Neural progenitor cell (in vitro differentiated cells): Measurements from ENCODE around the gene RELL2. TPM values are rescaled to one million over a fixed set of nuclear protein-coding genes. Genes with fewer than 3 reads are reported as not detected.

Source experiments
- DNase-seq: peaks from one replicate; pipeline ENCODE4 v3.0.0-alpha.2; 2016; ENCODE audit warnings: low spot score
- H2AFZ ChIP-seq: fragments of 200-600 bp; sonication (generic); replicated peaks from 2 replicates; pipeline ENCODE4 v1.6.1; 2016; ENCODE audit warnings: antibody characterized with exemption
- H3F3A ChIP-seq: fragments of 200-600 bp; sonication (generic); 2 replicates; pipeline ENCODE4 v1.6.1; 2016; ENCODE audit warnings: antibody characterized with exemption, low read depth
- H3K27ac ChIP-seq: fragments of 200-600 bp; sonication (generic); 2 replicates; pipeline ENCODE4 v1.5.1; 2016; ENCODE audit warnings: mild to moderate bottlenecking
- H3K27me3 ChIP-seq: fragments of 200-600 bp; sonication (generic); 2 replicates; pipeline ENCODE4 v1.6.1; 2016; ENCODE audit warnings: mild to moderate bottlenecking, moderate library complexity
- H3K36me3 ChIP-seq: fragments of 200-600 bp; sonication (generic); 2 replicates; pipeline ENCODE4 v1.5.1; 2016
- H3K4me1 ChIP-seq: fragments of 200-600 bp; sonication (generic); 2 replicates; pipeline ENCODE4 v1.6.1; 2016; ENCODE audit warnings: mixed run types
- H3K4me2 ChIP-seq: fragments of 200-600 bp; sonication (generic); 2 replicates; pipeline ENCODE4 v1.6.1; 2016
- H3K4me3 ChIP-seq: fragments of 200-600 bp; sonication (generic); 2 replicates; pipeline ENCODE4 v1.5.1; 2016
- H3K79me2 ChIP-seq: fragments of 200-600 bp; sonication (generic); 2 replicates; pipeline ENCODE4 v1.6.1; 2016; ENCODE audit warnings: low read depth
- H3K9ac ChIP-seq: fragments of 200-600 bp; sonication (generic); 2 replicates; pipeline ENCODE4 v1.6.1; 2016
- H3K9me3 ChIP-seq: fragments of 200-600 bp; sonication (generic); 2 replicates; pipeline ENCODE4 v1.5.1; 2016; ENCODE audit warnings: low read depth
- H4K20me1 ChIP-seq: fragments of 200-600 bp; sonication (generic); 2 replicates; pipeline ENCODE4 v1.6.1; 2016; ENCODE audit warnings: low read depth
- H3K27ac Mint-ChIP-seq: 3 replicates; pipeline ENCODE4 v1.8.0; 2021; ENCODE audit warnings: mixed read lengths
- H3K27me3 Mint-ChIP-seq: 2 replicates; pipeline ENCODE4 v1.8.0; 2022; ENCODE audit warnings: low read depth, mild to moderate bottlenecking, inconsistent platforms, moderate library complexity, mixed read lengths; ENCODE audit not compliant: insufficient read depth
- H3K36me3 Mint-ChIP-seq: 3 replicates; pipeline ENCODE4 v1.8.0; 2021; ENCODE audit warnings: mixed read lengths
- H3K4me1 Mint-ChIP-seq: 3 replicates; pipeline ENCODE4 v1.8.0; 2021; ENCODE audit warnings: mixed read lengths
- H3K4me3 Mint-ChIP-seq: 3 replicates; pipeline ENCODE4 v1.8.0; 2021; ENCODE audit warnings: mild to moderate bottlenecking, moderate library complexity, mixed read lengths
- H3K9me3 Mint-ChIP-seq: 3 replicates; pipeline ENCODE4 v1.8.0; 2020; ENCODE audit warnings: mixed read lengths
- EZH2 ChIP-seq: fragments of 200-600 bp; sonication (generic); IDR thresholded peaks from 2 replicates; pipeline ENCODE4 v1.6.1; 2017; ENCODE audit warnings: antibody characterized with exemption, mild to moderate bottlenecking, moderate library complexity
- EZH2phosphoT487 ChIP-seq: fragments of 200-600 bp; sonication (generic); IDR thresholded peaks from 2 replicates; pipeline ENCODE4 v1.6.1; 2017; ENCODE audit warnings: antibody characterized with exemption
- total RNA-seq: library from RNA; depleted of rRNA; stranded (reverse); fragments of >200 nt; gene quantifications from 2 replicates; pipeline ENCODE4 v1.2.3, GENCODE V29; 2015; ENCODE audit warnings: low replicate concordance
- TF ChIP-seq, protein P1 (sequence below): fragments of 200-600 bp; sonication (generic); IDR thresholded peaks from 2 replicates; pipeline ENCODE4 v1.5.1; 2017; ENCODE audit warnings: antibody characterized with exemption, mild to moderate bottlenecking

The RELL2 gene
- total RNA-seq, 1 donor from 2014 or later: 0.30 TPM

DNA sequence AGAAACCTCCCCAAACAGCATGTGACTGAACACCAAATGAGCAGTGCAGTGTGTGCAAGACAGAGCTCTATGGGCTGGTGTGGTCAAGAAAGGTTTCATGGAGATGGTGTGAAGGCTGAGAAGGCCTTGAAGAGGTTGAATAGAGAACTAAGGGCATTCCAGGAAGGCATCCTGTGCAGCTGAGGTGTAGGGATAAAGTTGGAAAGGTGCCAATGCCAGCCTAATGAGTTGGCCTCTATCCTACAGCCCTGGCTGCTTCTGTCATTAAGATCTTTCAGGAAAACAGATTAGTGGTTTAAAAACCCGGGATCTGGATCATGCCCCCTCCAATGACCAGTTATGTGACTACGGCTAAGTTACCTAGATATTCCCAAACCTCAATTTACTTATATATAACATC is 4.1 kb upstream of the RELL2 start:
- Histone ChIP-seq H3K27me3 (peaks cover 8% of the 10 kb centered on the region), H3K4me2 (no peak overlapping the region), H4K20me1 (peaks cover 46% of the 10 kb centered on the region), H3F3A (peaks cover 7% of the 10 kb centered on the region), H2AFZ (no peak overlapping the region), H3K36me3 (no peaks in the 10 kb centered on the region), H3K27ac (no peak overlapping the region), H3K9me3 (no peaks in the 10 kb centered on the region), H3K9ac (no peak overlapping the region), H3K79me2 (peaks cover 54% of the 10 kb centered on the region), H3K4me3 (no peak overlapping the region), H3K4me1 (peaks cover 5% of the 10 kb centered on the region)
- Mint-ChIP-seq H3K4me3 (no peak overlapping the region), H3K27me3 (peaks cover 3% of the 10 kb centered on the region), H3K4me1 (peaks cover 15% of the 10 kb centered on the region), H3K9me3 (no peaks in the 10 kb centered on the region), H3K27ac (no peak overlapping the region), H3K36me3 (peaks cover 20% of the 10 kb centered on the region)
- TF ChIP-seq, protein P1, sequence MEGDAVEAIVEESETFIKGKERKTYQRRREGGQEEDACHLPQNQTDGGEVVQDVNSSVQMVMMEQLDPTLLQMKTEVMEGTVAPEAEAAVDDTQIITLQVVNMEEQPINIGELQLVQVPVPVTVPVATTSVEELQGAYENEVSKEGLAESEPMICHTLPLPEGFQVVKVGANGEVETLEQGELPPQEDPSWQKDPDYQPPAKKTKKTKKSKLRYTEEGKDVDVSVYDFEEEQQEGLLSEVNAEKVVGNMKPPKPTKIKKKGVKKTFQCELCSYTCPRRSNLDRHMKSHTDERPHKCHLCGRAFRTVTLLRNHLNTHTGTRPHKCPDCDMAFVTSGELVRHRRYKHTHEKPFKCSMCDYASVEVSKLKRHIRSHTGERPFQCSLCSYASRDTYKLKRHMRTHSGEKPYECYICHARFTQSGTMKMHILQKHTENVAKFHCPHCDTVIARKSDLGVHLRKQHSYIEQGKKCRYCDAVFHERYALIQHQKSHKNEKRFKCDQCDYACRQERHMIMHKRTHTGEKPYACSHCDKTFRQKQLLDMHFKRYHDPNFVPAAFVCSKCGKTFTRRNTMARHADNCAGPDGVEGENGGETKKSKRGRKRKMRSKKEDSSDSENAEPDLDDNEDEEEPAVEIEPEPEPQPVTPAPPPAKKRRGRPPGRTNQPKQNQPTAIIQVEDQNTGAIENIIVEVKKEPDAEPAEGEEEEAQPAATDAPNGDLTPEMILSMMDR: no peak
- TF ChIP-seq EZH2: no peak
- TF ChIP-seq EZH2phosphoT487: no peak
- no peak for DNase-seq

- H3K4me3 Mint-ChIP-seq: no peak overlapping the region
- H3K9ac ChIP-seq: no peak overlapping the region
- H3F3A ChIP-seq: peaks cover 9% of the 10 kb centered on the region
- DNase-seq: no peak
- no peaks in the 10 kb centered on the region for H3K36me3 ChIP-seq
- peaks cover 20% of the 10 kb centered on the region for H3K4me1 Mint-ChIP-seq
- no peak overlapping the region for H3K4me2 ChIP-seq
- H3K4me3 ChIP-seq: no peak overlapping the region
- no peaks in the 10 kb centered on the region for H3K9me3 ChIP-seq
- H2AFZ ChIP-seq: no peak overlapping the region
- H3K36me3 Mint-ChIP-seq: peaks cover 10% of the 10 kb centered on the region
- peaks cover 57% of the 10 kb centered on the region for H4K20me1 ChIP-seq
- H3K27me3 Mint-ChIP-seq: no peaks in the 10 kb centered on the region
- H3K9me3 Mint-ChIP-seq: no peaks in the 10 kb centered on the region
- H3K4me1 ChIP-seq: peaks cover 5% of the 10 kb centered on the region
- peaks cover 16% of the 10 kb centered on the region for H3K27me3 ChIP-seq
- no peak overlapping the region for H3K27ac Mint-ChIP-seq
- TF ChIP-seq EZH2 (no peak), EZH2phosphoT487 (no peak)
- TF ChIP-seq, protein P1: no peak
- H3K79me2 ChIP-seq: peaks cover 54% of the 10 kb centered on the region
- no peak overlapping the region for H3K27ac ChIP-seq
Measured at GRCh38 chr5:141633871-141634561, 2.8 kb upstream of the RELL2 start.

GRCh38 chr5:141634720-141635119 is 2.1 kb upstream of the RELL2 start:
- H3K27me3 ChIP-seq: peaks cover 16% of the 10 kb centered on the region
- H3K9ac ChIP-seq: no peak overlapping the region
- H3F3A ChIP-seq: peaks cover 9% of the 10 kb centered on the region
- no peak overlapping the region for H3K4me3 ChIP-seq
- no peaks in the 10 kb centered on the region for H3K9me3 Mint-ChIP-seq
- peaks cover 54% of the 10 kb centered on the region for H3K79me2 ChIP-seq
- H3K4me2 ChIP-seq: no peak overlapping the region
- peaks cover 7% of the 10 kb centered on the region for H3K36me3 Mint-ChIP-seq
- H3K36me3 ChIP-seq: no peaks in the 10 kb centered on the region
- no peaks in the 10 kb centered on the region for H3K9me3 ChIP-seq
- TF ChIP-seq, protein P1: no peak
- TF ChIP-seq EZH2phosphoT487 (no peak), EZH2 (no peak)
- H3K4me3 Mint-ChIP-seq: peak overlapping the region; percentile 97
- no peak overlapping the region for H2AFZ ChIP-seq
- H3K27ac Mint-ChIP-seq: no peak overlapping the region
- H3K27me3 Mint-ChIP-seq: no peaks in the 10 kb centered on the region
- H3K27ac ChIP-seq: no peak overlapping the region
- H3K4me1 Mint-ChIP-seq: peaks cover 20% of the 10 kb centered on the region
- H4K20me1 ChIP-seq: peaks cover 57% of the 10 kb centered on the region
- peaks cover 5% of the 10 kb centered on the region for H3K4me1 ChIP-seq
- DNase-seq: no peak
